Caco-2 (cell line): ENCODE data around the gene CAPG. TPM values are rescaled to one million over a fixed set of nuclear protein-coding genes. Genes with fewer than 3 reads are reported as not detected.

Source experiments
- BruUV-seq: library from RNA; stranded (reverse); fragments of 400-500 nt; replicated peaks from 2 replicates; lab custom pipeline; 2021; lab: Mats Ljungman, UMichigan
- CTCF ChIA-PET: fragments of 300-600 bp; sonication (Branson Sonifier 250); formaldehyde crosslinking; loops from one replicate; lab custom pipeline; 2022; ENCODE audit warnings: antibody characterized with exemption; lab: Charles Lee
- POLR2A ChIA-PET: fragments of 300-600 bp; sonication (Branson Sonifier 250); formaldehyde crosslinking; loops from one replicate; lab custom pipeline; 2022; ENCODE audit warnings: antibody characterized with exemption; lab: Charles Lee
- DNase-seq, 2 experiments: peaks; one replicate each; pipeline versions ENCODE4 v3.0.0 to v3.0.0-alpha.2; 2020 to 2022
- H3K27me3 ChIP-seq: replicated peaks from 2 replicates; pipeline ENCODE4 v1.6.0; 2011; ENCODE audit warnings: low read length; ENCODE audit not compliant: control insufficient read depth, insufficient read depth
- H3K36me3 ChIP-seq: 2 replicates; pipeline ENCODE4 v1.5.1; 2011; ENCODE audit warnings: low read length; ENCODE audit not compliant: control insufficient read depth, insufficient read depth
- H3K4me1 ChIP-seq: fragments of 250-450 bp; sonication (Bioruptor Pico); 2 replicates; pipeline ENCODE4 v1.5.1; 2020; ENCODE audit warnings: mild to moderate bottlenecking
- H3K4me3 ChIP-seq: 2 replicates; pipeline ENCODE4 v1.5.1; 2011; ENCODE audit warnings: low read depth, mild to moderate bottlenecking, control low read depth, low read length
- H3K9me3 ChIP-seq: fragments of 250-450 bp; sonication (Bioruptor Pico); 2 replicates; pipeline ENCODE4 v1.5.1; 2020; ENCODE audit warnings: mild to moderate bottlenecking, moderate library complexity
- H3K27ac Mint-ChIP-seq: one replicate; pipeline ENCODE4 v1.8.0; 2022; ENCODE audit warnings: mixed read lengths; ENCODE audit not compliant: unreplicated experiment
- H3K27me3 Mint-ChIP-seq: one replicate; pipeline ENCODE4 v1.8.0; 2022; ENCODE audit warnings: mixed read lengths; ENCODE audit not compliant: insufficient read depth, unreplicated experiment
- H3K36me3 Mint-ChIP-seq: one replicate; pipeline ENCODE4 v1.8.0; 2022; ENCODE audit warnings: mild to moderate bottlenecking, mixed read lengths; ENCODE audit not compliant: insufficient read depth, unreplicated experiment
- H3K4me1 Mint-ChIP-seq: one replicate; pipeline ENCODE4 v1.8.0; 2022; ENCODE audit warnings: low read depth, mixed read lengths; ENCODE audit not compliant: unreplicated experiment
- H3K4me3 Mint-ChIP-seq: one replicate; pipeline ENCODE4 v1.8.0; 2022; ENCODE audit warnings: mild to moderate bottlenecking, moderate library complexity, mixed read lengths; ENCODE audit not compliant: unreplicated experiment
- H3K9me3 Mint-ChIP-seq: one replicate; pipeline ENCODE4 v1.8.0; 2022; ENCODE audit warnings: mixed read lengths; ENCODE audit not compliant: unreplicated experiment
- intact Hi-C: fragments of 100-400 bp; cut with micrococcal nuclease; formaldehyde crosslinking; loops from one replicate; pipeline ENCODE4 v1.10.0; 2022; ENCODE audit not compliant: unreplicated experiment
- total RNA-seq: library from RNA; stranded (reverse); gene quantifications from 2 replicates; pipeline ENCODE4 v1.2.3, GENCODE V29; 2022
- TF ChIP-seq, protein P1 (sequence below), 2 experiments: fragments of 200-600 bp in 1 of 2; IDR thresholded peaks; 1 replicate in 1 of 2; 2 replicates in 1 of 2; pipeline versions ENCODE4 v1.5.1 to v1.8.0; 2011 to 2022; ENCODE audit warnings: antibody characterized with exemption in 1 of 2, control low read depth in 1 of 2, inconsistent platforms in 1 of 2, low read depth in 1 of 2, low read length in 1 of 2, mild to moderate bottlenecking in 1 of 2, moderate library complexity in 1 of 2; ENCODE audit not compliant: insufficient read depth in 1 of 2, severe bottlenecking in 1 of 2, unreplicated experiment in 1 of 2

Gene CAPG
- total RNA-seq, 1 experiment from 2014 or later, result 10.0 TPM

DNA sequence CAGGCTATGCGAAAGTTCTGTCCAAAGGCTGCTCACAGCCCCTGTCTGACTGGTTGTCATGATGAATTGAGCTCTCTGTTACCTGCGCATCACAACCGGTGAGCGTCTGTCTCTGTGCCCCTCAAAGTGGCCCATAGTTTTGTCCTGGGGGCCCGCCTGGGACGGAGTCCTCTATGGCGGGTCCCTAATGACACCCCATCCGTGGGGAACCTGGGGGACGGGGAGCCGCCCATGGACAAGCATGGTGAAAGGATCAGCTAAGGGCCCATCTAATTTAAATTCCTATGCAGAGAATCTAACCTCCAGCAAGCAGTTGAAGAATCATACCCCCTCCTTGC is 55.1 kb downstream of the CAPG start:
- no peaks in the 10 kb centered on the region for H3K27me3 ChIP-seq
- no peaks in the 10 kb centered on the region for H3K4me1 ChIP-seq
- no peaks in the 10 kb centered on the region for H3K27me3 Mint-ChIP-seq
- H3K27ac Mint-ChIP-seq, result peak overlapping the region; percentile 96
- BruUV-seq, result TSS peak; percentile 45
- CTCF ChIA-PET, result interaction anchor here (0.7 to 1.1 kb wide), 2 partner anchors 27 to 66 kb away, joined by 3 to 4 read pairs; partner anchors contain the start of gene TGOLN2
- POLR2A ChIA-PET, result interaction anchor here (1.1 to 1.9 kb wide), 4 partner anchors 9 to 184 kb away, joined by 4 to 18 read pairs (median 8); partner anchors contain the start of genes MAT2A, SH2D6 and TGOLN2
- no peaks in the 10 kb centered on the region for H3K4me1 Mint-ChIP-seq
- intact Hi-C loops, result loop anchor here (2.0 kb wide), 1 partner anchor 66 kb away; no protein-coding TSS in a partner anchor
- peaks cover 2% of the 10 kb centered on the region; the same call in 1 of the 2 replicates for H3K36me3 ChIP-seq
- H3K4me3 ChIP-seq, result peak overlapping the region; percentile 49
- DNase-seq, result no peak
- H3K9me3 ChIP-seq, result no peaks in the 10 kb centered on the region
- H3K4me3 Mint-ChIP-seq, result peak overlapping the region; percentile 99
- TF ChIP-seq, protein P1, sequence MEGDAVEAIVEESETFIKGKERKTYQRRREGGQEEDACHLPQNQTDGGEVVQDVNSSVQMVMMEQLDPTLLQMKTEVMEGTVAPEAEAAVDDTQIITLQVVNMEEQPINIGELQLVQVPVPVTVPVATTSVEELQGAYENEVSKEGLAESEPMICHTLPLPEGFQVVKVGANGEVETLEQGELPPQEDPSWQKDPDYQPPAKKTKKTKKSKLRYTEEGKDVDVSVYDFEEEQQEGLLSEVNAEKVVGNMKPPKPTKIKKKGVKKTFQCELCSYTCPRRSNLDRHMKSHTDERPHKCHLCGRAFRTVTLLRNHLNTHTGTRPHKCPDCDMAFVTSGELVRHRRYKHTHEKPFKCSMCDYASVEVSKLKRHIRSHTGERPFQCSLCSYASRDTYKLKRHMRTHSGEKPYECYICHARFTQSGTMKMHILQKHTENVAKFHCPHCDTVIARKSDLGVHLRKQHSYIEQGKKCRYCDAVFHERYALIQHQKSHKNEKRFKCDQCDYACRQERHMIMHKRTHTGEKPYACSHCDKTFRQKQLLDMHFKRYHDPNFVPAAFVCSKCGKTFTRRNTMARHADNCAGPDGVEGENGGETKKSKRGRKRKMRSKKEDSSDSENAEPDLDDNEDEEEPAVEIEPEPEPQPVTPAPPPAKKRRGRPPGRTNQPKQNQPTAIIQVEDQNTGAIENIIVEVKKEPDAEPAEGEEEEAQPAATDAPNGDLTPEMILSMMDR (IDR thresholded peaks at IDR 0.05; ENCODE audit: insufficient read depth in 1 of 2, low read depth in 1 of 2, low read length in 1 of 2, severe bottlenecking in 1 of 2, unreplicated experiment in 1 of 2), result no peak
- no peaks in the 10 kb centered on the region for H3K9me3 Mint-ChIP-seq
- H3K36me3 Mint-ChIP-seq, result peaks cover 35% of the 10 kb centered on the region

DNA sequence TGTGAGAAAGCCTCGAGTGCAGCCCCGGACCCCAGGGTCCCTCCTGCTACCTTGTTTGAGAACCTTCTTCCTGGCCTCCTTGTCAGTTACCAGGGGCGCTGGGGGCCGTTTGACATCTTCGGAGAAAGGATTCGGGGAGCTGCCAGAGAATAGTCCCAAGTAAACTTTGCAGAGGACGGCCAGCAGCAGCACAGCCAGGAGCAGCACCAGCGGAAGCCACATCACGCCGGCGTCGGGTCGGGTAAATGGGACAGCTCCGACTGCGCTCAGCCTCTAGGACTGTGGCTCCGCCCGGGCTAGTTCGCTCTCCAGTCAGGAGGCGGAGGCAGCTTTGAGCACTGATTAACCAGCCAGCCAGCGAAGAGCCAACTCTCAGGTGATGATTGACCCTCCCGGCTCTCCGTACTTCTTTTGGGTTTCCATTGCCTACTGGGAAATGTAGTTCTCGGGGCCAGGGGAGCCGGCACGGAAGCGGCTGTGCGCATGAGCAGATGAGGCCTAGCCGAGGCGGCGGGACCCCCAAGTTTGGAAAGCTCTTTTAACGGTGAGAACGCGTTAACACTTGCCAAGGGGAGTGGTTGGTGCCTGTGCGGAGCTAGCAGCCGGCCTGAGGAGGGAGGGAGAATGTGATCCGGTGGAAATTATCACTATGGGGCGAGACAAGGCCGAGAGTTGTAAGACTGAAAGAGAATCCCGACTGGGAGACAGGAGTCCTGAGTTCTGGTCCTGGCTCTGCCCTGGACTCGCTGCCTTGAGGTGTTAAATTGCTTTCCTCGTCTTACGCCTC is 55.7 kb downstream of the CAPG start, which contains the start of the genes ELMOD3 and RETSAT:
Gene ELMOD3 (plus strand): TSS at position 484 of the 787 bp plus-strand sequence. CDS start 2,430 bp downstream, outside the sequence.
Gene RETSAT (minus strand): TSS at position 243 of the 787 bp plus-strand sequence. CDS start 21 bp downstream, at position 222.
- TF ChIP-seq, protein P1 (IDR thresholded peaks at IDR 0.05; ENCODE audit: insufficient read depth in 1 of 2, low read depth in 1 of 2, low read length in 1 of 2, severe bottlenecking in 1 of 2, unreplicated experiment in 1 of 2), result no peak
- Mint-ChIP-seq H3K36me3 (peaks cover 36% of the 10 kb centered on the region), H3K4me1 (no peaks in the 10 kb centered on the region), H3K4me3 (peak within 1 kb of the TSS; percentile 99), H3K27me3 (no peaks in the 10 kb centered on the region), H3K27ac (peak within 1 kb of the TSS; percentile 96), H3K9me3 (no peaks in the 10 kb centered on the region)
- H3K36me3 ChIP-seq, result peaks cover 3% of the 10 kb centered on the region; the same call in 1 of the 2 replicates
- ChIA-PET POLR2A (interaction anchor here (0.7 to 1.9 kb wide), 5 partner anchors 10 to 206 kb away, joined by 3 to 18 read pairs (median 4); partner anchors contain the start of genes GGCX, MAT2A, SH2D6 and TGOLN2), CTCF (interaction anchor here (0.7 to 1.1 kb wide), 2 partner anchors 26 to 67 kb away, joined by 3 to 4 read pairs; partner anchors contain the start of gene TGOLN2)
- peak; percentile 99 to 100 for DNase-seq
- intact Hi-C loops, result loop anchor here (1.0 to 2.0 kb wide), 4 partner anchors 29 to 198 kb away; partner anchors contain the start of gene MAT2A
- H3K9me3 ChIP-seq, result no peaks in the 10 kb centered on the region
- BruUV-seq, result no TSS peak
- H3K4me1 ChIP-seq, result no peaks in the 10 kb centered on the region
- peak within 1 kb of the TSS; percentile 49 for H3K4me3 ChIP-seq
- H3K27me3 ChIP-seq, result no peaks in the 10 kb centered on the region

DNA sequence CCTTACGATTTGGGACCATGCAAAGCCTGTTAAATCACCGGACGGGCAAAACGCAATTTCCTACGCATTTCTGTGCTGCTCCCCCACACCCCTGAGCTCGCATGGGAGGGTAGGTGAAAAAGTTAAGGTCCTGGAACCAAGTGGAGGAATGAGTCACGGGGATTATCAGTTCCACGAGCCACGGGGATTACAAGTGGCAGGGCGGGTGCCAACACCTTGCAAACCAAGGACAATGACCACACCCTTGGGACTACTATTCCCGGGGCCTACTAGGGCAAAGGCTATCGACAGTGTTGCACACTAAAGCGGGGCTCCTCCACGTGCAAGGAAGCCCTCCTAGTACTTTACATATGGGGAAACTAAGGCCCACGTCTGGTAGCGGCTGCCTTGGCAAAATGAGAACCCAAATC is 56.3 kb downstream of the CAPG start:
- peak in 1 of 2 experiments; percentile 36 for DNase-seq
- ChIA-PET POLR2A (interaction anchor here (0.7 to 1.9 kb wide), 5 partner anchors 11 to 207 kb away, joined by 3 to 18 read pairs (median 4); partner anchors contain the start of genes GGCX, MAT2A, SH2D6 and TGOLN2), CTCF (no interaction called here)
- TF ChIP-seq, protein P1 (IDR thresholded peaks at IDR 0.05; ENCODE audit: insufficient read depth in 1 of 2, low read depth in 1 of 2, low read length in 1 of 2, severe bottlenecking in 1 of 2, unreplicated experiment in 1 of 2), result no peak
- Histone ChIP-seq H3K4me1 (no peaks in the 10 kb centered on the region), H3K4me3 (peak overlapping the region; percentile 49), H3K9me3 (no peaks in the 10 kb centered on the region), H3K36me3 (peaks cover 3% of the 10 kb centered on the region; the same call in 1 of the 2 replicates), H3K27me3 (no peaks in the 10 kb centered on the region)
- H3K27me3 Mint-ChIP-seq, result no peaks in the 10 kb centered on the region
- BruUV-seq, result TSS peak; percentile 78
- peak overlapping the region; percentile 99 for H3K4me3 Mint-ChIP-seq
- intact Hi-C loops, result loop anchor here (1.0 to 2.0 kb wide), 4 partner anchors 29 to 198 kb away; partner anchors contain the start of gene MAT2A
- peaks cover 4% of the 10 kb centered on the region for H3K4me1 Mint-ChIP-seq
- peak overlapping the region; percentile 96 for H3K27ac Mint-ChIP-seq
- H3K9me3 Mint-ChIP-seq, result no peaks in the 10 kb centered on the region
- peaks cover 39% of the 10 kb centered on the region for H3K36me3 Mint-ChIP-seq
